B cell (primary cell): ENCODE results near the gene PPAN. TPM values are rescaled to one million over a fixed set of nuclear protein-coding genes. Genes with fewer than 3 reads are reported as not detected.

Source experiments
- ATAC-seq: fragments of 200-7000 bp; cut with Tn5 transposase; one replicate; pipeline ENCODE4 v1.10.0; 2021; ENCODE audit warnings: low read depth, mild to moderate bottlenecking, moderate number of reproducible peaks, moderate library complexity
- CTCF ChIA-PET: fragments of 350-600 bp; sonication (Branson Sonifier 250); formaldehyde crosslinking; loops from one replicate; lab custom pipeline; 2021; ENCODE audit warnings: antibody characterized with exemption, inconsistent platforms; lab: Charles Lee
- POLR2A ChIA-PET: fragments of 350-600 bp; sonication (Branson Sonifier 250); formaldehyde crosslinking; loops from one replicate; lab custom pipeline; 2021; ENCODE audit warnings: antibody characterized with exemption; lab: Charles Lee
- DNase-seq: peaks from one replicate; pipeline ENCODE4 v3.0.0; 2013
- H2AFZ ChIP-seq: 2 replicates; pipeline ENCODE4 v1.6.1; 2012; ENCODE audit warnings: mild to moderate bottlenecking, low read depth, low read length; ENCODE audit not compliant: insufficient read depth, poor library complexity, severe bottlenecking
- H3K27ac ChIP-seq, 2 donors: 1 replicate in 1 of 2; 2 replicates in 1 of 2; pipeline ENCODE4 v1.5.1; 2012 to 2013; ENCODE audit warnings: low read length in 2 of 2, mild to moderate bottlenecking in 2 of 2, moderate library complexity in 1 of 2
- H3K27me3 ChIP-seq, 4 experiments: fragments of 200-600 bp in 1 of 4; sonication (generic) in 1 of 4; replicated peaks in 1 of 4; 1 replicate in 2 of 4; 2 replicates in 2 of 4; pipeline versions ENCODE4 v1.6.1 to v1.7.0; 2013 to 2016; ENCODE audit warnings: low read length in 3 of 4, mild to moderate bottlenecking in 2 of 4, mixed read lengths in 1 of 4, moderate library complexity in 1 of 4; ENCODE audit not compliant: insufficient read depth in 4 of 4, control insufficient read depth in 3 of 4; ENCODE audit errors: control extremely low read depth in 1 of 4
- H3K36me3 ChIP-seq, 2 experiments: replicated peaks in 1 of 2; 1 replicate in 1 of 2; 2 replicates in 1 of 2; pipeline versions ENCODE4 v1.6.1 to v1.7.1; 2013; ENCODE audit warnings: low read length in 1 of 2; ENCODE audit not compliant: insufficient read depth in 2 of 2, control insufficient read depth in 1 of 2; ENCODE audit errors: control extremely low read depth in 1 of 2, extremely low read depth in 1 of 2
- H3K4me1 ChIP-seq, 2 donors: fragments of 200-600 bp in 1 of 2; sonication (generic) in 1 of 2; 1 replicate in 1 of 2; 2 replicates in 1 of 2; pipeline versions ENCODE4 v1.5.1 to v1.6.1; 2013 to 2017; ENCODE audit warnings: low read length in 2 of 2; ENCODE audit not compliant: control insufficient read depth in 2 of 2, insufficient read depth in 2 of 2
- H3K4me2 ChIP-seq: replicated peaks from 2 replicates; pipeline ENCODE3; 2012; ENCODE audit warnings: mild to moderate bottlenecking, low read depth, low read length; ENCODE audit not compliant: poor library complexity, severe bottlenecking
- H3K4me3 ChIP-seq, 5 experiments: fragments of 200-600 bp in 1 of 5; sonication (generic) in 1 of 5; 1 replicate in 3 of 5; 2 replicates in 2 of 5; pipeline versions ENCODE4 v1.5.1 to v1.7.0; 2011 to 2016; ENCODE audit warnings: low read length in 4 of 5, mild to moderate bottlenecking in 4 of 5, low read depth in 2 of 5, control low read depth in 1 of 5, moderate library complexity in 1 of 5; ENCODE audit not compliant: insufficient read depth in 1 of 5; ENCODE audit errors: control extremely low read depth in 1 of 5, extremely low read depth in 1 of 5
- H3K79me2 ChIP-seq: fragments of 200-600 bp; sonication (generic); one replicate; pipeline ENCODE4 v1.6.0; 2016; ENCODE audit warnings: low read length; ENCODE audit not compliant: control insufficient read depth, insufficient read depth
- H3K9ac ChIP-seq: fragments of 200-600 bp; sonication (generic); 2 replicates; pipeline ENCODE4 v1.6.1; 2017; ENCODE audit warnings: mild to moderate bottlenecking, low read length, moderate library complexity
- H3K9me3 ChIP-seq, 3 donors: one replicate each; pipeline versions ENCODE4 v1.6.1 to v1.7.1; 2013; ENCODE audit warnings: low read length in 2 of 3; ENCODE audit not compliant: control insufficient read depth in 2 of 3, insufficient read depth in 1 of 3; ENCODE audit errors: control extremely low read depth in 1 of 3
- H4K20me1 ChIP-seq: 2 replicates; pipeline ENCODE4 v1.6.0; 2012; ENCODE audit warnings: mild to moderate bottlenecking, low read length; ENCODE audit not compliant: insufficient read depth, control insufficient read depth, poor library complexity, severe bottlenecking
- H3K27ac Mint-ChIP-seq: one replicate; pipeline ENCODE4 v1.8.0; 2021; ENCODE audit warnings: mixed read lengths
- H3K27me3 Mint-ChIP-seq: one replicate; pipeline ENCODE4 v1.8.0; 2021; ENCODE audit warnings: mixed read lengths
- H3K4me1 Mint-ChIP-seq: one replicate; pipeline ENCODE4 v1.8.0; 2021; ENCODE audit warnings: mixed read lengths
- H3K4me3 Mint-ChIP-seq: one replicate; pipeline ENCODE4 v1.8.0; 2021; ENCODE audit warnings: mixed read lengths
- H3K9me3 Mint-ChIP-seq: one replicate; pipeline ENCODE4 v1.8.0; 2022; ENCODE audit warnings: mixed read lengths; ENCODE audit not compliant: insufficient read depth
- EZH2 ChIP-seq: IDR thresholded peaks from 2 replicates; pipeline ENCODE4 v1.6.1; 2012; ENCODE audit warnings: borderline replicate concordance, low read depth, mild to moderate bottlenecking, moderate library complexity, low read length; ENCODE audit not compliant: insufficient read depth, poor library complexity, severe bottlenecking
- WGBS: methylation state at CpG from one replicate; pipeline ENCODE4 v1.1.5; 2013; ENCODE audit warnings: missing lambda C conversion rate; ENCODE audit not compliant: insufficient coverage; 5-methylcytosine and 5-hydroxymethylcytosine counted together
- intact Hi-C: fragments of 100-400 bp; cut with micrococcal nuclease; formaldehyde crosslinking; loops from one replicate; pipeline ENCODE4 v1.10.0; 2022
- polyA plus RNA-seq: library from polyadenylated mRNA; depleted of rRNA; stranded (reverse); fragments of >200 nt; gene quantifications from 2 replicates; pipeline ENCODE4 v1.2.3, GENCODE V29; 2012
- total RNA-seq, 2 donors: library from RNA; stranded (reverse); fragments of 120-200 nt in 1 of 2; gene quantifications; 1 replicate in 1 of 2; 2 replicates in 1 of 2; pipeline versions ENCODE4 v1.2.3 to v1.2.4, GENCODE V29; 2013 to 2022
- TF ChIP-seq, protein P1 (sequence below): fragments of 200-600 bp; IDR thresholded peaks from one replicate; pipeline ENCODE4 v1.8.0; 2022; ENCODE audit warnings: antibody characterized with exemption, mild to moderate bottlenecking

PPAN gene
- total and polyA plus RNA-seq, 2 donors (not counting 1 experiment from before 2014, with no cell fraction given), result 42.2 to 88.0 TPM

DNA sequence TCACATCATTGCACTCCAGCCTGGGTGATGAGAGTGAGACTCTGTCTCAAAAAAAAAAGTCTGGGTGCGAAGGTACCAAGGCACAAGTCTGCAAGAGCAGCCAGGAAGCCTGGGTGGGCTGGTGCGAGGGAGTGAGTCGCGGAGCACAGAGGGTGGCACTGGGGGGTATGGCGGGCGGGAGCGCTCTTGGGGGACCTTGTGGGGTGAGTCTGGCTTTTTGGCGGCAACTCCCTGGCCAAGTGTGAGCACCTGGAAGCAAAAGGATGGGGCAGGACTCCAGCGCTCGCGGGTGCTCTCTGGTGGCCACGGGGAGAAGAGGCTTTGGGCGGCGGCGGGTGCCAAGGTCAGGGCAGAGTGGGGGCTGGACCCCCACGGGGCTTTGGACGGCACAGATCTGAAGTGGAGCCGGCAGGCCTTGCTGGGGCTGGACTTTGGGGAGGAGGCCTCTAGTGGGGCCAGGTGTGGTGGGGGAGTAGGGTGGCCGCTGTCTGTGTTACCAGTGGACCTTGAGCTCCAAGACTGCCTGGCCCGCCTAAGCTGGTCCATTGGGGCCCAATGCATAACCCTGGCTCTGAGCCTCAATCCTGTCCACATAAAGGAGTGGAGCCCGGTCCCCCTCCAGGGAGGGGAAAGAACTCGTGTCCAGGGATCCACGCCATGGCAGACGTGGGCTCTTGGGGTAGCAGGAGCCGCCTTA lies 6.9 kb downstream of the PPAN start:
- Mint-ChIP-seq H3K4me1 (peaks cover 38% of the 10 kb centered on the region), H3K27me3 (no peaks in the 10 kb centered on the region), H3K27ac (peak overlapping the region; percentile 90), H3K9me3 (no peaks in the 10 kb centered on the region), H3K4me3 (peak overlapping the region; percentile 81)
- WGBS, result 45% methylated on average over 25 of the region's 25 CpGs
- H4K20me1 ChIP-seq, result peaks cover 75% of the 10 kb centered on the region
- H3K36me3 ChIP-seq, result peaks cover 0 to 69% of the 10 kb centered on the region in 2 experiments
- H2AFZ ChIP-seq, result no peak overlapping the region
- H3K4me3 ChIP-seq, result peak overlapping the region in 1 of 5 experiments; percentile 9
- H3K27ac ChIP-seq, result peak overlapping the region in 1 of 2 donors; percentile 40
- TF ChIP-seq, protein P1, sequence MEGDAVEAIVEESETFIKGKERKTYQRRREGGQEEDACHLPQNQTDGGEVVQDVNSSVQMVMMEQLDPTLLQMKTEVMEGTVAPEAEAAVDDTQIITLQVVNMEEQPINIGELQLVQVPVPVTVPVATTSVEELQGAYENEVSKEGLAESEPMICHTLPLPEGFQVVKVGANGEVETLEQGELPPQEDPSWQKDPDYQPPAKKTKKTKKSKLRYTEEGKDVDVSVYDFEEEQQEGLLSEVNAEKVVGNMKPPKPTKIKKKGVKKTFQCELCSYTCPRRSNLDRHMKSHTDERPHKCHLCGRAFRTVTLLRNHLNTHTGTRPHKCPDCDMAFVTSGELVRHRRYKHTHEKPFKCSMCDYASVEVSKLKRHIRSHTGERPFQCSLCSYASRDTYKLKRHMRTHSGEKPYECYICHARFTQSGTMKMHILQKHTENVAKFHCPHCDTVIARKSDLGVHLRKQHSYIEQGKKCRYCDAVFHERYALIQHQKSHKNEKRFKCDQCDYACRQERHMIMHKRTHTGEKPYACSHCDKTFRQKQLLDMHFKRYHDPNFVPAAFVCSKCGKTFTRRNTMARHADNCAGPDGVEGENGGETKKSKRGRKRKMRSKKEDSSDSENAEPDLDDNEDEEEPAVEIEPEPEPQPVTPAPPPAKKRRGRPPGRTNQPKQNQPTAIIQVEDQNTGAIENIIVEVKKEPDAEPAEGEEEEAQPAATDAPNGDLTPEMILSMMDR, result peak; percentile 76
- TF ChIP-seq EZH2, result no peak
- intact Hi-C loops, result loop anchor here (1.0 to 2.0 kb wide), 4 partner anchors 14 to 182 kb away; no protein-coding TSS in a partner anchor
- peak overlapping the region; percentile 67 for H3K4me2 ChIP-seq
- peaks cover 27 to 35% of the 10 kb centered on the region in 2 donors for H3K4me1 ChIP-seq
- H3K79me2 ChIP-seq, result peaks cover 36% of the 10 kb centered on the region
- H3K9ac ChIP-seq, result no peak overlapping the region
- POLR2A ChIA-PET, result interaction anchor here (0.5 to 6.6 kb wide), 4 partner anchors 11 to 527 kb away, joined by 3 to 62 read pairs (median 12); partner anchors contain the start of gene ANGPTL6
- CTCF ChIA-PET, result interaction anchor here (0.5 to 15.9 kb wide), 17 partner anchors 11 to 315 kb away, joined by 3 to 263 read pairs (median 4); partner anchors contain the start of genes ANGPTL6, MRPL4 and PPAN
- no peaks in the 10 kb centered on the region for H3K27me3 ChIP-seq
- H3K9me3 ChIP-seq, result peaks cover 0 to 6% (median 0%) of the 10 kb centered on the region in 3 donors
- DNase-seq, result peak; percentile 78
- peak; percentile 48 for ATAC-seq
